Mucosa of rectum (tissue), 2 donors: ENCODE data around the gene TMEFF2.

Source experiments
- H3K27ac ChIP-seq, 2 donors: one replicate each; pipeline ENCODE4 v1.7.0; 2013; ENCODE audit warnings: inconsistent platforms in 2 of 2, low read depth in 2 of 2, low read length in 2 of 2
- H3K27me3 ChIP-seq, 2 donors: one replicate each; pipeline ENCODE4 v1.7.0; 2013; ENCODE audit warnings: low read length in 2 of 2; ENCODE audit not compliant: control insufficient read depth in 2 of 2, insufficient read depth in 2 of 2
- H3K36me3 ChIP-seq, 2 donors: one replicate each; pipeline ENCODE4 v1.7.0; 2013; ENCODE audit warnings: low read length in 2 of 2; ENCODE audit not compliant: control insufficient read depth in 2 of 2, insufficient read depth in 2 of 2
- H3K4me1 ChIP-seq, 2 donors: one replicate each; pipeline ENCODE4 v1.7.0; 2013; ENCODE audit warnings: low read length in 2 of 2, mild to moderate bottlenecking in 1 of 2; ENCODE audit not compliant: control insufficient read depth in 2 of 2, insufficient read depth in 2 of 2
- H3K4me3 ChIP-seq, 2 donors: one replicate each; pipeline ENCODE4 v1.7.0; 2013; ENCODE audit warnings: low read length in 2 of 2
- H3K9ac ChIP-seq, 2 donors: one replicate each; pipeline ENCODE4 v1.7.0; 2013; ENCODE audit warnings: low read length in 2 of 2, low read depth in 1 of 2, mild to moderate bottlenecking in 1 of 2
- H3K9me3 ChIP-seq, 2 donors: one replicate each; pipeline ENCODE4 v1.7.0; 2013; ENCODE audit warnings: low read length in 2 of 2; ENCODE audit not compliant: control insufficient read depth in 2 of 2
- donor health status: healthy.
- donor health status: Normal muscosa, but diverticular disease.

TMEFF2 gene

GRCh38 chr2:192072261-192072660, 122.5 kb downstream of the TMEFF2 start:
- Histone ChIP-seq H3K4me3 (no peak overlapping the region), H3K27ac (no peak overlapping the region), H3K36me3 (no peaks in the 10 kb centered on the region), H3K4me1 (no peaks in the 10 kb centered on the region), H3K9me3 (no peaks in the 10 kb centered on the region), H3K9ac (no peak overlapping the region), H3K27me3 (no peaks in the 10 kb centered on the region)

- no peaks in the 10 kb centered on the region for H3K36me3 ChIP-seq
- no peaks in the 10 kb centered on the region for H3K27me3 ChIP-seq
- H3K4me1 ChIP-seq, result no peaks in the 10 kb centered on the region
- H3K27ac ChIP-seq, result no peak overlapping the region
- no peak overlapping the region for H3K4me3 ChIP-seq
- H3K9ac ChIP-seq, result no peak overlapping the region
- H3K9me3 ChIP-seq, result no peaks in the 10 kb centered on the region
Observed at GRCh38 chr2:192070099-192070498, 124.6 kb downstream of the TMEFF2 start.

GRCh38 chr2:192069417-192069816, 125.3 kb downstream of the TMEFF2 start:
- Histone ChIP-seq H3K4me3 (no peak overlapping the region), H3K9ac (no peak overlapping the region), H3K36me3 (no peaks in the 10 kb centered on the region), H3K27me3 (no peaks in the 10 kb centered on the region), H3K4me1 (no peaks in the 10 kb centered on the region), H3K9me3 (no peaks in the 10 kb centered on the region), H3K27ac (no peak overlapping the region)

GRCh38 chr2:192068966-192069365, 125.8 kb downstream of the TMEFF2 start:
- Histone ChIP-seq H3K27me3 (no peaks in the 10 kb centered on the region), H3K4me3 (no peak overlapping the region), H3K36me3 (no peaks in the 10 kb centered on the region), H3K9me3 (no peaks in the 10 kb centered on the region), H3K9ac (no peak overlapping the region), H3K4me1 (no peaks in the 10 kb centered on the region), H3K27ac (no peak overlapping the region)

- Histone ChIP-seq H3K27me3 (no peaks in the 10 kb centered on the region), H3K9ac (no peak overlapping the region), H3K27ac (no peak overlapping the region), H3K4me1 (no peaks in the 10 kb centered on the region), H3K9me3 (no peaks in the 10 kb centered on the region), H3K4me3 (no peak overlapping the region), H3K36me3 (no peaks in the 10 kb centered on the region)
Observed at GRCh38 chr2:192067631-192068030, 127.1 kb downstream of the TMEFF2 start.

GRCh38 chr2:192064459-192064858, 130.3 kb downstream of the TMEFF2 start:
- Histone ChIP-seq H3K9ac (no peak overlapping the region), H3K4me1 (no peaks in the 10 kb centered on the region), H3K9me3 (no peaks in the 10 kb centered on the region), H3K27me3 (no peaks in the 10 kb centered on the region), H3K27ac (no peak overlapping the region), H3K36me3 (no peaks in the 10 kb centered on the region), H3K4me3 (no peak overlapping the region)

- no peaks in the 10 kb centered on the region for H3K27me3 ChIP-seq
- H3K9me3 ChIP-seq, result no peaks in the 10 kb centered on the region
- H3K27ac ChIP-seq, result no peak overlapping the region
- no peak overlapping the region for H3K4me3 ChIP-seq
- no peaks in the 10 kb centered on the region for H3K36me3 ChIP-seq
- no peaks in the 10 kb centered on the region for H3K4me1 ChIP-seq
- no peak overlapping the region for H3K9ac ChIP-seq
Observed at GRCh38 chr2:192060161-192060560, 134.6 kb downstream of the TMEFF2 start.

- no peak overlapping the region for H3K9ac ChIP-seq
- no peaks in the 10 kb centered on the region for H3K27me3 ChIP-seq
- no peaks in the 10 kb centered on the region for H3K4me1 ChIP-seq
- H3K4me3 ChIP-seq, result no peak overlapping the region
- H3K9me3 ChIP-seq, result no peaks in the 10 kb centered on the region
- H3K27ac ChIP-seq, result no peak overlapping the region
- no peaks in the 10 kb centered on the region for H3K36me3 ChIP-seq
Observed at GRCh38 chr2:192059266-192059665, 135.5 kb downstream of the TMEFF2 start.

GRCh38 chr2:192053921-192054320, 140.8 kb downstream of the TMEFF2 start:
- H3K27ac ChIP-seq, result no peak overlapping the region
- no peaks in the 10 kb centered on the region for H3K27me3 ChIP-seq
- no peak overlapping the region for H3K4me3 ChIP-seq
- H3K9ac ChIP-seq, result no peak overlapping the region
- no peaks in the 10 kb centered on the region for H3K4me1 ChIP-seq
- no peaks in the 10 kb centered on the region for H3K36me3 ChIP-seq
- no peaks in the 10 kb centered on the region for H3K9me3 ChIP-seq

GRCh38 chr2:192051533-192051932, 143.2 kb downstream of the TMEFF2 start:
- H3K27ac ChIP-seq, result no peak overlapping the region
- no peaks in the 10 kb centered on the region for H3K4me1 ChIP-seq
- H3K27me3 ChIP-seq, result no peaks in the 10 kb centered on the region
- H3K9me3 ChIP-seq, result no peaks in the 10 kb centered on the region
- H3K36me3 ChIP-seq, result no peaks in the 10 kb centered on the region
- H3K4me3 ChIP-seq, result no peak overlapping the region
- H3K9ac ChIP-seq, result no peak overlapping the region

GRCh38 chr2:192049362-192049761, 145.4 kb downstream of the TMEFF2 start:
- H3K9ac ChIP-seq, result no peak overlapping the region
- H3K36me3 ChIP-seq, result no peaks in the 10 kb centered on the region
- no peaks in the 10 kb centered on the region for H3K4me1 ChIP-seq
- no peak overlapping the region for H3K4me3 ChIP-seq
- H3K27me3 ChIP-seq, result no peaks in the 10 kb centered on the region
- H3K27ac ChIP-seq, result no peak overlapping the region
- no peaks in the 10 kb centered on the region for H3K9me3 ChIP-seq
